GM19043 (cell line): Measurements from ENCODE around the gene RANBP3L.
A peak's percentile ranks its signal among the peaks of the same experiment; 100 is the strongest.

Experiments used
- ATAC-seq: cut with Tn5 transposase; IDR thresholded peaks from one replicate; pipeline ENCODE4 v1.9.1; 2021; ENCODE audit warnings: low read depth; ENCODE audit not compliant: unreplicated experiment

The RANBP3L gene

DNA sequence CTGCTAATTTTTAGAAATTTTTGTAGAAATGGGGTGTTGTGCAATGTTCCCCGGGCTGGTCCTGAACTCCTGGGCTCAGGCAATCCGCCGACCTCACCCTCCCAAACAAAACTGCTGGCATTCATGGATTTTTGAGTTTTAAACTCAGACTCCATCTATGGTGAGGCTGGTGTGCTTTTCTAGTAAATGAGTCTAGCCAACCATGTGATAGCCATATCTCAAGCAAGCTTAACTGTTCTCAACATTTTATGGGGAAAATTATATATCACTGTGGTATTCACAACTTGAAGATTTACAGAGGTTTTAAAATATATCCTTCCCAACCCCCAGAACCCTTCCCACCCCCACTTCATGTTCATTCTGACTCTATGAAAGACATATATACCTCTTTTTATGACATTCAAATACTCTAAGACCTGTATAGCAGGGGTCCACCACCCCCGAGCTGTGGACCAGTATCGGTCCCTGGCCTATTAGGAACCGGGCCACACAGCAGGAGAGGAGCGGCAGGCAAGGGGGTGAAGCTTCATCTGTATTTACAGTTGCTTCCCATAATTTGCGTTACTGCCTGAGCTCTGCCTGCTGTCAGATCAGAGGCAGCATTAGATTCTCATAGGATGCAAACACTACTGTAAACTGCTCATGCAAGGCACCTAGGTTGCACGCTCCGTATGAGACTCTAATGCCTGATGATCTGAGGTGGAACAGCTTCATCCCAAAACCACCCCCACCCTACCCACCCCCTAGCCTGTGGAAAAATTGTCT, 55.5 kb downstream of the RANBP3L start:
- no peak for ATAC-seq

GRCh38 chr5:36244076-36244475, 57.6 kb downstream of the RANBP3L start:
- no peak for ATAC-seq

GRCh38 chr5:36243653-36244052, 58.0 kb downstream of the RANBP3L start:
- no peak for ATAC-seq

- ATAC-seq = no peak
These were observed 58.9 kb downstream of the RANBP3L start for GRCh38 chr5:36242534-36243485.

DNA sequence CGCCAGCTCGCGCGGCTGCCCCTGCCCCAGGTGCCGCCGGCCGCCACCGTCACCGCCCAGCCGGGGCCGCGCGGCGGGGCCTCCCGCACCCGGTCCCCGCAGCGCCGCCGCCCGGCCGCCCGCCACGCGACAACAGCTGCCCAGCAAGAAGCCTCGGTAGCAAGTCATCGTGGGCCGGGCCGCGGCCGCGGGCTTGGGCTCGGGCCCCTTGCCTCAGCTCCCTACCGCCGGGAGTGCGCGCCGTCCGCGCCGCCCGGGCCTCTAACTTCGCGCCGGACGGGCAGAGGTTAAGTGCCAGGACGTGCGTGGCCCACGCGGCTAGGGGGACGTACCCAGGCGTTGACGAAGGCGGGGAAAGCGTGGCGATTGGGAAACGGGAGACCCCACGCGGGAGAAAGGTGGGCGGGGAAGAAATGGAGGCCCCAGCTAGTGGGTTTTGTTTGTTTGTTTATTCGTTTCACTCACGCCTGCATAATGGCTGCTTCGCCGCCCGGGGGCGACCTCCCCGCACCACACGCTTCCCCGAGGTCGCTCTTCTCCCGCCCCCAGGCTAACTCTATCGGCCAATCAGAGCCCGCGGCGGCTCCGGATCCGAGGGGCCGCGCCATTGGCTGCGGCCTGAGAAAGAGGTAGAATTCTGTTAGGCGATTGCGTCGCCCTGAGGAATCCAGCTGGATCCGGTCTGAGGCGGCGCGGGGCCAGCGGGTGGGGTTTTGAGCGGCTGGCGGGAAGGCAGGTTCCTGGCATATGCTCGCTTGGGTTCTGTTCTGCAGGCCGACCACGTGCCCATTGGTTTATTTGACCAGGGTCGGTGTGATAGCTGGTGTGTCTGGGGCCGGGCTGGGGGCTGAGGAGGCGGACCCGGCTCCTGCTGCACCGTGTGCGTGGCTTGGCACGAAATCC, 59.8 kb downstream of the RANBP3L start, which contains the start of gene NADK2:
Gene NADK2, minus strand, starts transcription at position 295 of the 903 bp plus-strand sequence. Its CDS starts 127 bp downstream, at position 168.
- peak; percentile 89 for ATAC-seq

GRCh38 chr5:36240779-36241630, 60.7 kb downstream of the RANBP3L start:
- peak; percentile 28 for ATAC-seq

- ATAC-seq = no peak
These were observed 62.1 kb downstream of the RANBP3L start for GRCh38 chr5:36239370-36240293.

GRCh38 chr5:36238502-36239295, 63.0 kb downstream of the RANBP3L start:
- no peak for ATAC-seq

GRCh38 chr5:36237751-36238150, 64.0 kb downstream of the RANBP3L start:
- no peak for ATAC-seq

GRCh38 chr5:36236801-36237200, 64.9 kb downstream of the RANBP3L start:
- ATAC-seq = no peak

GRCh38 chr5:36232533-36232932, 69.2 kb downstream of the RANBP3L start:
- no peak for ATAC-seq

- no peak for ATAC-seq
These were observed 71.4 kb downstream of the RANBP3L start for GRCh38 chr5:36230151-36230790.

- no peak for ATAC-seq
These were observed 73.2 kb downstream of the RANBP3L start for GRCh38 chr5:36228505-36228904.

GRCh38 chr5:36227046-36227445, 74.7 kb downstream of the RANBP3L start:
- ATAC-seq = no peak

DNA sequence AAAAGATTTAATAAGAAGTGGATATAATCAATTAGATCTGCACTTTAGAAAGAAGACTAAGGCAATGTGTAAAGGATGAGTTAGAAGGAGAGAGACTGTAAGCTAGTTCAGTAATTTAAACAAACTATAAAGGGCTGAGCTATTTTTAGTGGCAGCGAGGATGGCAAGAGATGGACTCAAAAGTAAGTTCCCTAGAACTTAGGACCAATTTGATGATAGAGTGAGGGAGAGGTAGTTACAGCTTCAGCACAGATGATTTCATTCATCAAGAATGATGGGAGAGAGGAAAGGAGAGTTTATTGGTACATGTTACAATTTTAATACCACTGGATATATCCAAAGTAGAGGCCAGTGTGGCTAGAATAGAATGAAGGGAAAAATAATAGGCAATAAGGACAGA, 79.1 kb downstream of the RANBP3L start:
- no peak for ATAC-seq

DNA sequence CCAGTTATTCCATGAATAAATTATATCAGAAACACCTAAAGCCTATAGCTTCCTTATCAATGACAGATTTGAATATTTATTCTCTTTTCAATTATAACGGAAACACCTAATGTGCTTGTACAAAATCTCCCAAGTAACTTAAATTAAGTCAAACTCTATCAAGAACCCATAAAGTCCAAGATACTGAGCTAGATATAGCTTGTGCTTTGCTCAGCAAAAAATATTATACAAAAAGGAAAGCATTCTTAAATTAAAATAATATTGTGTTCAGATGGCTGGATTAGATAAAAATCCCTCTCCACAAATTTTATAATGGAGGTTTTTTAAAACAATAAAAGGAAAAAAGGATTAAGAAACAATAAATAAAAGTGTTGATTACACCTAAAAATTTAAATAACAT, 83.7 kb downstream of the RANBP3L start:
- no peak for ATAC-seq

DNA sequence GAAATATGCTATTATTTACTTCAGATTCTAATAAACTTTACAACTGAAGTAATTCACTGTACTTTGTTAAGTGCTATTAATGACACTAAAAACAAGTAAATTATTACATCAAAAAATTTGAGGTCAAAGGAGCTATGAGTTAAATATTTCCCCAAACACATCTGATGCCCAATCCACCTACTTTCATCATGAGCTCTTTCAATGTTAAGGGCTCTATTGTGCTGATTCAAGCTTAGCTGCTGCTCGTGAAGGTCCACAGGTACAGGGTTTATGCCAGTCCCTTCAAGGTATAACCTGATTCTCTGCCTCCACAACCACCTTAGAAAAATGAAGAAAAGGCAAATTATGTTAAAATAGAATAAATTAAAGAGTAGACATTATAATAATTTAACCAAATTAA, 84.1 kb downstream of the RANBP3L start:
- ATAC-seq = no peak
